HG02759 (cell line): ENCODE measurements around the gene OR8B2.
A peak's percentile ranks its signal among the peaks of the same experiment; 100 is the strongest.
"Not testable (repeated sequence)": the region's sequence is repeated elsewhere in the genome, so short reads cannot be mapped to it uniquely, and the experiment has no call there.

Experiments
- ATAC-seq: cut with Tn5 transposase; IDR thresholded peaks from one replicate; pipeline ENCODE4 v1.9.1; 2021; ENCODE audit warnings: mild to moderate bottlenecking, moderate library complexity; ENCODE audit not compliant: unreplicated experiment

Gene OR8B2

GRCh38 chr11:124384399-124384798 is at the start of gene OR8B2:
Gene OR8B2 (minus strand): TSS chr11:124384499. CDS start chr11:124383343, 1,156 bp downstream.
- ATAC-seq = no peak

- ATAC-seq = no peak
These were observed 45.3 kb upstream of the OR8B2 start for GRCh38 chr11:124429599-124429998.

DNA sequence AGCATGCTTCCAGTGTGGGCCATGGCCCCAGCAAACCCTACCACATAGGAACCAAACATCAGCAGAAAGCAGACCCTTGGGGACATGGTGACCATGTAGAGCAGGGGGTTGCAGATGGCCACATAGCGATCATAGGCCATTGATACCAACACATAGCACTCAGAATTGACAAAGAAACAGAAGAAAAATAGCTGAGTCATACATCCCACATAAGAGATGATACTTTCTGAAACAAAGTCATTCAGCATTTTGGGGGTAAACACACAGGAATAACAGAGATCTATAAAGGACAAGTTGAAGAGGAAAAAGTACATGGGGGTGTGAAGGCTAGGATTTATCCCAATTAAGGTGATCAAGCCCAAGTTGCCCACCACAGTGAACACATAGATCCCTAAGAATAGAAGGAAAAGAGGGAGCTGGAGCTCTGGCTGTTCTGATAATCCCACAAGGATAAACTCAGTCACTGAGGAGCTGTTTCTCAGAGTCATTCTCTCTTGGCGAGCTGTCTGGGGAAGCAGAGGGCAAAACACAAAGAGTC is 40.2 kb upstream of the OR8B2 start, which contains the start of gene OR8B4:
TSS of gene OR8B4 (minus strand) at position 488 of the 538 bp plus-strand sequence. CDS start at position 488, 0 bp downstream.
- no peak for ATAC-seq

DNA sequence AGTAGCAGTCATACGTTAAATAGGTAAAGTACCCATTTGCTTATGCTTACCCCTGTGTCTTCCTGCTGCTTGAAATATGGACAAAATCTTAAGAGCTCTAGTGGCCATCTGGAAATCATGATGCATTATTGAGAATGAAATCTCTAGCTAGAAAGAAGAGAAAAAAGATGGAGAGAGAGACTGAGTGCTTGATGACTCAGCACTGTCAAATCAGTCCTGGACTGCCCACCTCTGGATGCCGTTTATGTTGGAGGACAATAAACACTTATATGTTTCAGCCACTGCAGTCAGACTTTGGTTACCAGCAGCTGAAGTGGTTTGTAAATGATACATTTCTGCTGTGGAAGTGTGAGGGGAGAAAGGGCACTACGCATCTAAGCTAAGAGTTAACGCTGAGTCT is 36.7 kb upstream of the OR8B2 start:
- ATAC-seq = no peak

DNA sequence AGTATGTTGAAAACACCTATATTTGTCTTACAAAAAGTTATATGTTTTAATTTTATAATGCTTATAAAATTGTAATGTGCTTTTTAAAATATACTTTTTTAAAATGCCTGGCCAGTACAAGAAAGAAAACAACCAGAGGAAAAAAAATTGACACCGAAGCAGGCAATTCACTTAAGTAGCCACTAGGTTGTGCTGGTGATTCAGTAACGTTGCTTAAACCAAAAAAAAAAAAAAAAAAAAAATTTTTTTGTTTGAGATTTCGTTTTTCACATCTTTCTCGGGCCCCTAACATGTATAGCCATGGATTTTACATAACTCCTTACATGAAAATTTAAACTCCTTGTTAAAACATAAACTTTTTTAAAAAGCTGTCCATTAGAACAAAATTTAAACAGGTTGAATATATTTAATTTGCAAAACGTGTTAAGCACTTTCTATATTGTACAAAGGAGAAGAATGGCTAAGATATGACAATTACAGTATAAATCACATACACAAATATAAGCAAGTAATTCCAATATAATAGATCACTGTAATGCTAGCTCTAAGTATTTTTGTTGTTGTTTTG is 31.1 kb upstream of the OR8B2 start:
- ATAC-seq = no peak

DNA sequence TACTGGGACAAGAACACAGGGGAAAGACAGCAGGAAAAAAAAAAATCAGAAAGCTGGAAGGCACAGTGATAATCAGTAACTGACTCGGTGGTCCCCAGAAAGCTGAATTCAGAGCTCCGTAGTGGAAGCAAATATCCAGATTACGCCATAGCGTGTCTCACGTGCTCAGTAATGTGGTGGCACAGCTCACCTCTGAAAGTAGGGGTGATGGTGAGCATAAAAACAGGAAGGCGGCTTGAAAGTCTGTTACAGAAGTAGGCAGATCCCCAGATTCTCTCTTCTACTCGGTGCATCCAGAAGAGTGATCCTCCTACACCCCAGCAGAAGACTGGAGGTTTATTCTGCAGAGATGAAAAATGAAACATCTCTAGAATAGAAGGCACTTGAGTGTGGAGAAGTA is 25.6 kb upstream of the OR8B2 start:
- ATAC-seq = no peak

- no peak for ATAC-seq
These were observed 21.3 kb upstream of the OR8B2 start for GRCh38 chr11:124405581-124405980.

DNA sequence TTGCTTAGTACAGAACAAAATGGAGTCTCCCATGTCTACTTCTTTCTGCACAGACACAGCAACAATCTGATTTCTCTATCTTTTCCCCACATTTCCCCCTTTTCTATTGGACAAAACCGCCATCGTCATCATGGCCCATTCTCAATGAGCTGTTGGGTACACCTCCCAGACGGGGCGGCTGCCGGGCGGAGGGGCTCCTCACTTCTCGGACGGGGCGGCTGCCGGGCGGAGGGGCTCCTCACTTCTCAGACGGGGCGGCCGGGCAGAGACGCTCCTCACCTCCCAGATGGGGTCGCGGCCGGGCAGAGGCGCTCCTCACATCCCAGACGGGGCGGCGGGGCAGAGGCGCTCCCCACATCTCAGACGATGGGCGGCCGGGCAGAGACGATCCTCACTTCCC is 18.9 kb upstream of the OR8B2 start:
- not testable (repeated sequence) for ATAC-seq

DNA sequence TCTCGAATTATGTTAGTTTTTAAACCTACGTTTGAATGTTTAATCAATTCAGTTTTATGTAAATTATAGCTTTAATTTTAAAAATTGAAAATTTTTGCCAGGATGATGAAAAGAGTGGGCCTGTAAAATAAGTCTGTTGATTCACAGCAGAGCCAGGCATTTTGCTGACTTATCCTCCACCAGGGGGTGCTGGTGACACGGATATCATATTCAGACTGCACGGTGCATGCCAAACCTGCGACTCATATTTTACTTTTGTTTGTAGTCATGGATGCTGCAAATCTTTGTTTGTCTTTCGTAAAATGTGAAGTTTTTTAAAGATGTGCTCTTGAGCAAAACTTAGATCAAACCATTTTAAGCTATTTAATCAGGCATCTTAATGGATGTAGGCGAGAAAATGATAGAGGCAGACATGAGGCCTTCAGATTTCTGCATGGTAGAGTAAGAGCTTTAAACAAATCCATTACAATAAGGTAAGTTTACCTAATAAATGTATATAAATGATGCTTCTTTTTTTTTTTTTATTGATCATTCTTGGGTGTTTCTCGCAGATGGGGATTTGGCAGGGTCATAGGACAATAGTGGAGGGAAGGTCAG is 18.1 kb upstream of the OR8B2 start:
- peak; percentile 79 for ATAC-seq

- ATAC-seq = no peak
These were observed 14.6 kb upstream of the OR8B2 start, which contains the start of gene OR8B3 for GRCh38 chr11:124398924-124399323. Gene OR8B3 (minus strand): TSS chr11:124399024. CDS start chr11:124397351, 1,673 bp downstream.

DNA sequence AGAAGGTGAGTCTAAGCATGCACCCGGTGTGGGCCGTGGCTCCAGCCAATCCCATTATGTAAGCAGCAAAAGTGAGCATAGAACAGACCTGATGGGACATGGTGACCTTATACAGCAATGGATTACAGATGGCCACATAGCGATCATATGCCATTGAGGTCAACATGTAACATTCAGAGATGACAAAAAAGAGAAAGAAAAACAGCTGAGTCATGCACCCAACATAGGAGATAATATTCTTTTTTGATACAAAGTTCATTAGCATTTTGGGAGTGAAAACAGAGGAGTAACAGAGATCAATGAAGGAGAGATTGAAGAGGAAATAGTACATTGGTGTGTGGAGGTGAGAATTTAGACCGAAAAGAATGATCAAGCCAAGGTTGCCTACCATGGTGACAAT is 12.5 kb upstream of the OR8B2 start:
- ATAC-seq = not testable (repeated sequence)

GRCh38 chr11:124394408-124394807 is 10.1 kb upstream of the OR8B2 start:
- no peak for ATAC-seq

DNA sequence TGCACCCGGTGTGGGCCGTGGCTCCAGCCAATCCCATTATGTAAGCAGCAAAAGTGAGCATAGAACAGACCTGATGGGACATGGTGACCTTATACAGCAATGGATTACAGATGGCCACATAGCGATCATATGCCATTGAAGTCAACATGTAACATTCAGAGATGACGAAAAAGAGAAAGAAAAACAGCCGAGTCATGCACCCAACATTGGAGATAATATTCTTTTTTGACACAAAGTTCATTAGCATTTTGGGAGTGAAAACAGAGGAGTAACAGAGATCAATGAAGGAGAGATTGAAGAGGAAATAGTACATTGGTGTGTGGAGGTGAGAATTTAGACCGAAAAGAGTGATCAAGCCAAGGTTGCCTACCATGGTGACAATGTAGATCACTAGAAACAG is 1.4 kb downstream of the OR8B2 start:
- not testable (repeated sequence) for ATAC-seq

DNA sequence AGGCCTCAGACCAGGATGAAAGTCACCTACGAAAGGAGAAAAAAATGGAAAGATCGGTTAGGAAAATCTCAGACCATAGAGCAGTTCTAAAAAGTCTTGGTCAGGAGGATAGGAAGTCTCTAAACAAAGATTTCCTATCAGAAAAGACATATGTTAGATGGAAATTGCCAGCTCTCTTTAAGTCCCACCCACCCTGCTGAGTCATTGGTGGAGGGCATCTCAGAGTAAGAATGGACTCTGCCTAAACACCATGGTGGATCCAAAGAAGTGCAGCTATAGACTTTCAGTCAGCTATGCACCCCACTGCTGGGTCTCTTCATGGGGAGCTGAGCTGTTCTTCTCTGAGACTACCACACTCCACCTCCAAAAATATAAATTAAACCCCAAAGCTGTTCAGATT is 3.7 kb downstream of the OR8B2 start:
- no peak for ATAC-seq

DNA sequence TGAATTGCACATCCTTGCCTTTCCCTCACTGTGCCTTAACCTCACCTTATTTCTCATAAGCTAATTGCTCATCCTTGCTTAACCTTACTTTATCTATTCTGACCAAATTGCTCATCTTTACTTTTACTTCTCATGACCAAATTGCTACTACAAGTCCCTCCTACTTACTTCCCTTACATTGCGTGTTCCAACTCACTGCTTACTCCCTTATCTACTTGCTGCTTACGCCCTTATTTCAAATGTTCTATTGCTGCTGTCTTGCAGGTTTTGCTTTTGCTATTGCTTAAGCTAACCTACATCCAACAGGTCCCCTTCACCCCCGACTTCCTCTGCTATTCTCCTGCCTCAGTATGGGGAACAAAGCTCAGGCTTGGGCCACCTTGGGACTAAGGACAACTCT is 8.0 kb downstream of the OR8B2 start:
- no peak for ATAC-seq

DNA sequence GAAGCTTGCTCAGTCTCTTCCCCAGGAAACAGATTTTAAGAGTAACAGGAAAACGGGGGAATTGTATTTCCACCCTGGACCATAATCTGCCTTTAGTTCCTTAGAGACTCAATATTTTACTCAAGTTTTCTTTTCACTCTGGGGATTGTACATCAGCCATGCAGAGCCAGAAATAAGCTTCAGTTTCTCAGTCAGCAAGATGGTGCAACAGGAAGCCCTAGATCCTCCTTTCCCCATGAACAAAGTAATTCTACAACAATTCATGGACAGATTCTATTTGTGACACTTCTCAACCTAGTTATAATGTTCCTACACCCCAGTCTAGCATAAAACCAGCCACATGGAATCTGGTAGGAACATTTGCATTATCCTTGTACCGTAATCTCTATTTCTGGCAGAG is 24.7 kb downstream of the OR8B2 start:
- ATAC-seq = no peak

- ATAC-seq = no peak
These were observed 37.9 kb downstream of the OR8B2 start for GRCh38 chr11:124346311-124346955.

DNA sequence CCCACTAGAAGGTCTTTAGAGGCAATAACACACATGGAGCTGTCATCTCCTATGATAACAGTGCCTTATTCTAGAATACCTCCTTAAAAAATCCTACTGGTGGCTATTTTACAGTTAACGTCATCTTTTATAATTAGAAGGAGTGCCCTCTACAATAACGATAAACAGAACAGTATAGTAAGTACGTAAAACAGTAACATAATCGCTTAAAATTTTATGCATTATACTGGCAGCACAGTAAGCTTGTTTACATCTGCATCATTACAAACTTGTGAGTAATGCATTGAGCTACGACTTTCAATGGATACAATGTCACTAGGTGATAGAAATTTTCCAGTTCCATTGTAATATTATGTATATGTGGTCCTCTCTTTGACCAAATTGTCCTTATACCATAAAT is 40.0 kb downstream of the OR8B2 start:
- no peak for ATAC-seq

GRCh38 chr11:124340142-124340447 is 44.2 kb downstream of the OR8B2 start:
- ATAC-seq = no peak

- ATAC-seq = no peak
These were observed 44.7 kb downstream of the OR8B2 start for GRCh38 chr11:124339396-124340141.
